GM10266 (cell line): ENCODE data around the gene CDK14.
"Not testable (repeated sequence)": the region's sequence is repeated elsewhere in the genome, so short reads cannot be mapped to it uniquely, and the experiment has no call there.

ENCODE experiments used
- DNase-seq: peaks from one replicate; pipeline ENCODE4 v3.0.0; 2012; ENCODE audit errors: extremely low spot score
- TF ChIP-seq, protein P1 (sequence below): IDR thresholded peaks from 2 replicates; pipeline ENCODE4 v1.5.1; 2012; ENCODE audit warnings: mild to moderate bottlenecking, low read depth; ENCODE audit not compliant: control insufficient read depth, insufficient read depth; ENCODE audit errors: missing control alignments

Gene CDK14

DNA sequence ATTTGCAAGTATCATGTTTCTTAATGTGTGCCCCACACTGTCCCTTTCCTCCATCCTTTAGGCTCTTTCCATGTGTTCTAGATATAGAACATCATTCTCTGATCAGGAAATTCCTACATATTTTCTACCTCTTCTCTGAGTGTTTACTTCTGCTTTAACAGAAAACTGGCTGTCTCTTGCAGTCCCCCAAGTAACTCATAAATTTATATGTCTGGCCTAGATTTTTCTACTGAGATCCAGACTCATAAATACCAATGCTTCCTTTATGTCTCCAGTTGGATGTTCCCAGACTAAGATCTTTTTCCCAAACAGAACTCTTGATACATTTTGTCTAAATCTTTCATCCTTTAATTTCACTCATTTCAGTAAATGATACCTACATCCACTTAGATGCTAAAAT lies 181.8 kb downstream of the CDK14 start:
- TF ChIP-seq, protein P1, sequence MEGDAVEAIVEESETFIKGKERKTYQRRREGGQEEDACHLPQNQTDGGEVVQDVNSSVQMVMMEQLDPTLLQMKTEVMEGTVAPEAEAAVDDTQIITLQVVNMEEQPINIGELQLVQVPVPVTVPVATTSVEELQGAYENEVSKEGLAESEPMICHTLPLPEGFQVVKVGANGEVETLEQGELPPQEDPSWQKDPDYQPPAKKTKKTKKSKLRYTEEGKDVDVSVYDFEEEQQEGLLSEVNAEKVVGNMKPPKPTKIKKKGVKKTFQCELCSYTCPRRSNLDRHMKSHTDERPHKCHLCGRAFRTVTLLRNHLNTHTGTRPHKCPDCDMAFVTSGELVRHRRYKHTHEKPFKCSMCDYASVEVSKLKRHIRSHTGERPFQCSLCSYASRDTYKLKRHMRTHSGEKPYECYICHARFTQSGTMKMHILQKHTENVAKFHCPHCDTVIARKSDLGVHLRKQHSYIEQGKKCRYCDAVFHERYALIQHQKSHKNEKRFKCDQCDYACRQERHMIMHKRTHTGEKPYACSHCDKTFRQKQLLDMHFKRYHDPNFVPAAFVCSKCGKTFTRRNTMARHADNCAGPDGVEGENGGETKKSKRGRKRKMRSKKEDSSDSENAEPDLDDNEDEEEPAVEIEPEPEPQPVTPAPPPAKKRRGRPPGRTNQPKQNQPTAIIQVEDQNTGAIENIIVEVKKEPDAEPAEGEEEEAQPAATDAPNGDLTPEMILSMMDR: no peak
- no peak for DNase-seq

DNA sequence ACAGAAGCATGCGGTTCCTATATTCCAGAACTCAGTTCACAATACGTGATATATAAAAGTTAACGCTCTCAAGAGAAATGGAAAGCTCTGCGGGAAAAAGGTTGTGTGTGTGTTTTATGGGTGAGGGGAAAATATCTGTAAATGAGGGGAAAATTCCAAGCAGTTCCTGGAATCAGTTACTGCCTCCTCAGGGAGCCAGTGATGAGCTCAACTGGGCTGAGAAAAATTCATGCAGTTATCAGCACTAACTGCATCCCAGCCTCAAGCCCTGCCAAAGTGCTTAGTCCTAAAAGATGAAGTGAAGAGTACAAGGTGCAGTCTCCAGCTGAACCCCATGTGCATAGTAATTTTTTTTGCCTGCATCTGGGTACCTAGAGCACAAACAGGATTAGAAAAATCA lies 191.9 kb downstream of the CDK14 start:
- no peak for DNase-seq
- TF ChIP-seq, protein P1: no peak

DNA sequence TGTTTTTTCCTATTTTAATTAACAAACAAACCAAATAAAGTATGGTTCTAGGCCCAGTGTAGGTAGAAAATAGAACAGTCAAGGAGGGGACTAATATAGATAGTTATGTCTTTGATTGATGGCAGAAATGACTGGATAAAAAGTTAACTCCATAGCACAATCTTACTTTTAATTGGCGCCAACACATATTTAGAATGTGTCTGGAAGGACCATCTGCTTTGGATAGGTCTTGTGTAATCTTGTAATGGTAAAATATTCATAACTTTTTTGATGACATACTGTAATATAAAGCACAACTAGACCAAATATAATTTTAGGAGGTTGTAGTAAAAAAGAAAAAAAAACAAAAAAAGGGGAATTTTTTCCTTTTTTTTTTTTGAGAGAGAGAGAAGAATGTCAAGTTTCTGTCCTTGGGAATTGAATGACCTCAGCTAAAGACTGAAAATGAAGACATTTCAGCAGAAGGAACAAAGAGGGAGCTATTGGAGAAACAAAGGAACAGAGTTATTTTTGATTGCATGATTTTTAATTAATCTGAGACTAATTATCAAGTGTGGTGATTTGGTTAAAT lies 193.7 kb downstream of the CDK14 start:
- DNase-seq: no peak
- TF ChIP-seq, protein P1: no peak

DNA sequence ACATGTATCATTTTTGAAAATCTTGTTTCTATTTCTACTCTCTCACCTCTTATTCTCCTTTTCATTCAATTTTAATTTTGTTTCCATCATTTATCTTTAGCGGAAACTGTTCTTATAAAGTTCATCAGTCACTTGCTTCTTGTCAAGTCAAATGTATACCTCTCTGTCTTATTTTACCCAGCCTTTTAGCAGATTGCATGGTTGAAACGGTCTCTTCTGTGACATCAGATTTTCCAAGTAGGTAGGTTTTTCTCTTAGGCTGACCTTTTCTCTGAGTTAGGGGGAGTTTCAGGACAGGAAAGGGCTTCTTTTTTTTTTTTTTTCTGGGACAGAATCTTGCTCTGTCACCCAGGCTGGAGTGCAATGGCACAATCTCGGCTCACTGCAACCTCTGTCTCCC lies 195.5 kb downstream of the CDK14 start:
- TF ChIP-seq, protein P1: no peak
- no peak for DNase-seq

DNA sequence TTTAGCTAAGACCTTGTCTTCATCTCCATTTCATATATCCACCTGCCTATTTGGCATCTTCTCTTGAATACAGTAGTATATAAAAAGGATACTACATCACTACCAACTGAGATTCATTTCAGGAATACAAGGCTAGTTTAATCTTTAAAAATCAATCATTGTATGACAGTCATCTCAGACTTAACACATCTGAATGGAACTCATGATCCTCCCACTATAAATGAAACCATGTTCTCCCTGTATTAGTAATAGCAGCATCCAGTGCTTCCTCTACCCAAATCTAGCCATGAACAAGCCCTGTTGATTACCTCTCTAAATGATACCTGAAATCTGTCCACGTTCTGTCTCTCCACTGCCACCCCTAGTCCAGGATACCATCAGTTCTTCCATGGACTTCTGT lies 196.2 kb downstream of the CDK14 start:
- no peak for DNase-seq

DNA sequence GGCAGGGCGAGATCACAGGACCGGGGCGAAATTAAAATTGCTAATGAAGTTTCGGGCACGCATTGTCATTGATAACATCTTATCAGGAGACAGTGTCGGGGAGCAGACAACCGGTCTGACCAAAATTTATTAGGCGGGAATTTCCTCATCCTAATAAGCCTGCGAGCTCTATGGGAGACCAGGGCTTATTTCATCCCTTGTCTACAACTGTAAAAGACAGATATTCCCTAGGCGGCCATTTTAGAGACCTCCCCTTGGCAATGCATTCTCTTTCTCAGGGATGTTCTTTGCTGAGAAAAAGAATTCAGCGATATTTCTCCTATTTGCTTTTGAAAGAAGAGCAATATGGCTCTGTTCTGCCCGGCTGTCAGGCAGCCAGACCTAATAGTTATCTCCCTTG lies 198.1 kb downstream of the CDK14 start:
- DNase-seq: not testable (repeated sequence)

More for the DNA sequence above, 196.2 kb downstream of the CDK14 start:
- TF ChIP-seq, protein P1: no peak

DNA sequence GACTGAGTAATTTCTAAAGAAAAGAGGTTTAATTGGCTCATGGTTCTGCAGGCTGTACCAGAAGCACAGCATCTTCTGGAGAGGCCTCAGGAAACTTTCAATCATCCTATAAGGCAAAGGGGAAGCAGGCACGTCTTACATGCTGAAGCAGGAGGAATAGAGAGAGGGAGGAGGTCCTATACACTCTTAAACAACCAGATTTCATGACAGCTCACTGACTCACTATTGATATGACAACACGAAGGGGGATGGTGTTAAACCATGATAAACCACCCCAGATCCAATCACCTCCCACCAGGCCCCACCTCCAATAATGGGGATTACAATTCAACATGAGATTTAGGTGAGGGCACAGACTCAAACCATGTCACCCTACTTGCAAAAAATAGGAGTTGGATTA lies 201.5 kb downstream of the CDK14 start:
- TF ChIP-seq, protein P1: no peak
- no peak for DNase-seq

DNA sequence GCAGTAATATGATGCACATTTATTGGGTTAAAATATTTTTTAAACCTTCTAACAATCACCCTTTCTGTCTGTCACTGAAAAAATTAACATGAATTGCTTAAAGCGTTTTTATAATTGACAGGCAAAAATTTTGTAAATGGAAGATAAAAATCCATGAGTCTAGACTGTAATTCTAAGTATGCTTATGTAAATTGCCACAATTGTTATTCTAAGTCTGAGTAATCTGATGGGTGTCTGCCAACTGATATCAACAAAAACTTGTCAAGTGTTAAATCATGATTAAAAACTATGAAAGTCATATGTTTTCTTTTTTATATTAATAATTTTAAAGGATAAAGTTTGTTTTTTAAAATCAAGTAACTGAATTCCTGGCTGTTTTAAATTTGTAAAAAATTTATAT lies 208.2 kb downstream of the CDK14 start:
- TF ChIP-seq, protein P1: no peak
- no peak for DNase-seq

DNA sequence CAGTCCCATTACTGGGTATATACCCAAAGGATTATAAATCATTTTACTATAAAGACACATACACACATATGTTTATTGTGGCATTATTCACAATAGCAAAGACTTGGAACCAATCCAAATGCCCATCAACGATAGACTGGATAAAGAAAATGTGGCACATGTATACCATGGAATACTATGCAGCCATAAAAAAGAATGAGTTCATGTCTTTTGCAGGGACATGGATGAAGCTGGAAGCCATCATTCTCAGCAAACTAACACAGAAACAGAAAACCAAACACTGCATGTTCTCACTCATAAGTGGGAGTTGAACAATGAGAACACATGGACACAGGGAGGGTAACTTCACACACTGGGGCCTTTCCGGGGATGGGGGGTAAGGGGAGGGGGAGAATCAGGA lies 219.4 kb downstream of the CDK14 start:
- DNase-seq: not testable (repeated sequence)
